Activated CD8-positive, alpha-beta T cell treated with anti-CD3 and anti-CD28 coated beads, Interleukin-2, amount 10 ng/mL, durations not matched to agents 7 days and 5 days (primary cell): ENCODE data around the gene CDYL2. TPM values are rescaled to one million over a fixed set of nuclear protein-coding genes. Genes with fewer than 3 reads are reported as not detected.

Experiments used
- ATAC-seq: fragments of 150-1000 bp; cut with Tn5 transposase; one replicate; pipeline ENCODE4 v1.10.0; 2021; ENCODE audit warnings: moderate library complexity
- CTCF ChIA-PET: fragments of 350-600 bp; sonication (Branson Sonifier 250); formaldehyde crosslinking; loops from one replicate; lab custom pipeline; 2021; ENCODE audit warnings: antibody characterized with exemption; lab: Charles Lee
- POLR2A ChIA-PET: fragments of 350-600 bp; sonication (Branson Sonifier 250); formaldehyde crosslinking; loops from one replicate; lab custom pipeline; 2021; ENCODE audit warnings: antibody characterized with exemption; lab: Charles Lee
- DNase-seq: peaks from one replicate; pipeline ENCODE4 v3.0.0-alpha.2; 2020
- H3K27ac Mint-ChIP-seq: one replicate; pipeline ENCODE4 v1.8.0; 2021; ENCODE audit warnings: mild to moderate bottlenecking, mixed read lengths
- H3K27me3 Mint-ChIP-seq: one replicate; pipeline ENCODE4 v1.8.0; 2021; ENCODE audit warnings: low read depth, mixed read lengths
- H3K36me3 Mint-ChIP-seq: one replicate; pipeline ENCODE4 v1.8.0; 2021; ENCODE audit warnings: low read depth, mixed read lengths
- H3K4me1 Mint-ChIP-seq: one replicate; pipeline ENCODE4 v1.8.0; 2021; ENCODE audit warnings: low read depth, mixed read lengths
- H3K4me3 Mint-ChIP-seq: one replicate; pipeline ENCODE4 v1.8.0; 2021; ENCODE audit warnings: mild to moderate bottlenecking, mixed read lengths
- H3K9me3 Mint-ChIP-seq: one replicate; pipeline ENCODE4 v1.8.0; 2022; ENCODE audit warnings: mixed read lengths; ENCODE audit not compliant: insufficient read depth
- total RNA-seq, 2 experiments: library from RNA; stranded (reverse); gene quantifications; one replicate each; pipeline ENCODE4 v1.2.3, GENCODE V29; 2021

Gene CDYL2
- total RNA-seq, 2 experiments from 2014 or later: 15.5 to 16.5 TPM

- Mint-ChIP-seq H3K27me3 (no peaks in the 10 kb centered on the region), H3K4me3 (no peak overlapping the region), H3K9me3 (no peaks in the 10 kb centered on the region), H3K27ac (no peak overlapping the region), H3K4me1 (peaks cover 12% of the 10 kb centered on the region), H3K36me3 (peaks cover 3% of the 10 kb centered on the region)
- ChIA-PET POLR2A (no interaction called here), CTCF (no interaction called here)
- DNase-seq (no peak), ATAC-seq (no peak)
Measured at GRCh38 chr16:80703131-80704071, 101.0 kb downstream of the CDYL2 start.

GRCh38 chr16:80702696-80703095, 101.7 kb downstream of the CDYL2 start:
- H3K4me1 Mint-ChIP-seq: peaks cover 13% of the 10 kb centered on the region
- no peak overlapping the region for H3K27ac Mint-ChIP-seq
- no peak for ATAC-seq
- H3K27me3 Mint-ChIP-seq: no peaks in the 10 kb centered on the region
- ChIA-PET CTCF (no interaction called here), POLR2A (no interaction called here)
- DNase-seq: no peak
- H3K9me3 Mint-ChIP-seq: no peaks in the 10 kb centered on the region
- H3K4me3 Mint-ChIP-seq: no peak overlapping the region
- H3K36me3 Mint-ChIP-seq: peaks cover 3% of the 10 kb centered on the region

GRCh38 chr16:80700558-80700957, 103.8 kb downstream of the CDYL2 start:
- Mint-ChIP-seq H3K27me3 (no peaks in the 10 kb centered on the region), H3K4me3 (no peak overlapping the region), H3K27ac (no peak overlapping the region), H3K4me1 (peaks cover 13% of the 10 kb centered on the region), H3K36me3 (peaks cover 6% of the 10 kb centered on the region), H3K9me3 (no peaks in the 10 kb centered on the region)
- ChIA-PET POLR2A (no interaction called here), CTCF (interaction anchor here (0.8 to 1.5 kb wide), 3 partner anchors 12 to 173 kb away, joined by 3 read pairs; no protein-coding TSS in a partner anchor)
- no peak for DNase-seq
- no peak for ATAC-seq

- H3K4me1 Mint-ChIP-seq: peaks cover 24% of the 10 kb centered on the region
- POLR2A ChIA-PET: no interaction called here
- no peak for DNase-seq
- H3K4me3 Mint-ChIP-seq: no peak overlapping the region
- ATAC-seq: no peak
- peaks cover 6% of the 10 kb centered on the region for H3K36me3 Mint-ChIP-seq
- CTCF ChIA-PET: no interaction called here
- no peaks in the 10 kb centered on the region for H3K27me3 Mint-ChIP-seq
- no peaks in the 10 kb centered on the region for H3K9me3 Mint-ChIP-seq
- H3K27ac Mint-ChIP-seq: no peak overlapping the region
Measured at GRCh38 chr16:80695020-80695419, 109.4 kb downstream of the CDYL2 start.

DNA sequence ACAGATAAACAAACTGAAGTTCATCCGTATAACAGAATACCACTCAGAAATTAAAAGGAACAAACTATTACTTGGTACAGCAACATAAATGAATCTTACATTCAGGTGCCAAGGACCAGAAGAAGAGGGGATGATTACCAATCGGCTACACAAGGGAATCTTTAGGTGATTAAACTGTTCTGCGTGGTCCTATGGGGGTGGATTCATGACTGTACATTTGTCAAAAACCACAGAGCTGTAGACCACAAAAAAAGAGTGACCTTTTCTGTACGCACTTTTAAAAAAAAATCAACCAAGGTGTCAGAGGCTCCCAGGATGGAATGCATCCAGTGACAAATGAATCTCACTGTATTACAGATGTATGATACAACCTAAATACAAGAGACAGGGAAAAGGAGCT, 110.8 kb downstream of the CDYL2 start:
- Mint-ChIP-seq H3K27ac (no peak overlapping the region), H3K4me3 (no peak overlapping the region), H3K36me3 (peaks cover 3% of the 10 kb centered on the region), H3K4me1 (peaks cover 20% of the 10 kb centered on the region), H3K27me3 (no peaks in the 10 kb centered on the region), H3K9me3 (no peaks in the 10 kb centered on the region)
- POLR2A ChIA-PET: no interaction called here
- CTCF ChIA-PET: interaction anchor here (0.7 kb wide), 1 partner anchor 159 kb away, joined by 3 read pairs; no protein-coding TSS in a partner anchor
- DNase-seq (no peak), ATAC-seq (no peak)

DNA sequence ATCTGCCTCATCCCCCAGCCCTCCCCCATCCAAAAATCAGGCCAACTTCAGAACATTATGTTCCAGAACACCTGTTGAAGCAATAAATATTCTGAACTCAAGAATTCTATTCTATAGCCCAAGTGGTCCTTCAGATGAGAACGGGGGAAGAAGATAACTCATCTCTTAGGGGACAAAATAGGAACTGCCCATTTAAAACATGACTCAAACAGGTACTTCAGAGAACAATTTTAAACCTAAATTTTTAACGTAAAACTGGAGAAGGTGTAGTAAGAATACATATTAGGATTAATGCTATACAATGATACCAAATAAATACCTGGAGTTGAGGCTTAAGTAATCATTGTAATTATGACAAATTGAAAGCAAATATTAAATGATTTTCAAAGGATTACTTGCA, 112.1 kb downstream of the CDYL2 start:
- Mint-ChIP-seq H3K27ac (no peak overlapping the region), H3K4me1 (peaks cover 18% of the 10 kb centered on the region), H3K9me3 (no peaks in the 10 kb centered on the region), H3K36me3 (peaks cover 1% of the 10 kb centered on the region), H3K27me3 (no peaks in the 10 kb centered on the region), H3K4me3 (no peak overlapping the region)
- ATAC-seq (no peak), DNase-seq (no peak)
- ChIA-PET POLR2A (no interaction called here), CTCF (no interaction called here)

DNA sequence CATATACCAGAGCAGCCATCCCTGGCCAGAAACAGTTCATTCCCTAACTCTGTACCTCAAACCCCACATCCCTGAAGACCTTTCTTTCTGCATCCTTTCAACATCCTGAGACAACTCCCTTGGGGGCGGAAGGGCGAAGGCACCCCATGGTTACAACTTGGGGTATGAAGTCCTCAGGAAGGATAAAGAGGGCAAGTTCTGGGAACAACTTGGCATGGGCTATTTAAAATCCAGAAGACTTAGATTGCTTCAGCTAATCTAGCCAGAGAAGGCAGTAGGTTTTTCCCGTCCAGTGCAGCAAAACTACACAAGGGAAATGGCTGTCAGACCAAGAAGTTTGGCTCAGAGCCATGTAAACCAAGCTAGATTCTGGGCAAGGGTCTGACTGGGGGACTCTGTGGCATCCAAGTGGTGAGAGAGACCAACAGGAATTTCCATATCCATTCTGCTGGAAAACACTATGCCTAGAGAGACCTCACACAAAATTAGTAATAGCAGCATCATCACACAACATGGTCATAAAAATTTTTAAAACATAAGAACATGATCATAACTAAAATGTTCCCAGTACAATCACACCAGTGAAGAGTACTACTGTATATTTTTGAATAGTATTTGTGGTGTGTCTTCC, 113.2 kb downstream of the CDYL2 start:
- no peak for DNase-seq
- no peak overlapping the region for H3K27ac Mint-ChIP-seq
- no peak for ATAC-seq
- H3K36me3 Mint-ChIP-seq: no peaks in the 10 kb centered on the region
- no peaks in the 10 kb centered on the region for H3K27me3 Mint-ChIP-seq
- no peaks in the 10 kb centered on the region for H3K9me3 Mint-ChIP-seq
- H3K4me3 Mint-ChIP-seq: no peak overlapping the region
- CTCF ChIA-PET: no interaction called here
- POLR2A ChIA-PET: no interaction called here
- peaks cover 18% of the 10 kb centered on the region for H3K4me1 Mint-ChIP-seq

GRCh38 chr16:80689487-80689886, 114.9 kb downstream of the CDYL2 start:
- no peak for ATAC-seq

GRCh38 chr16:80687606-80688005, 116.8 kb downstream of the CDYL2 start:
- POLR2A ChIA-PET: no interaction called here

More at GRCh38 chr16:80689487-80689886, 114.9 kb downstream of the CDYL2 start:
- POLR2A ChIA-PET: no interaction called here
- Mint-ChIP-seq H3K4me1 (peaks cover 15% of the 10 kb centered on the region), H3K9me3 (no peaks in the 10 kb centered on the region), H3K27me3 (no peaks in the 10 kb centered on the region), H3K27ac (no peak overlapping the region), H3K4me3 (no peak overlapping the region), H3K36me3 (no peaks in the 10 kb centered on the region)
- CTCF ChIA-PET: interaction anchor here (1.1 to 2.0 kb wide), 3 partner anchors 10 to 163 kb away, joined by 3 to 9 read pairs (median 3); no protein-coding TSS in a partner anchor
- DNase-seq: no peak

DNA sequence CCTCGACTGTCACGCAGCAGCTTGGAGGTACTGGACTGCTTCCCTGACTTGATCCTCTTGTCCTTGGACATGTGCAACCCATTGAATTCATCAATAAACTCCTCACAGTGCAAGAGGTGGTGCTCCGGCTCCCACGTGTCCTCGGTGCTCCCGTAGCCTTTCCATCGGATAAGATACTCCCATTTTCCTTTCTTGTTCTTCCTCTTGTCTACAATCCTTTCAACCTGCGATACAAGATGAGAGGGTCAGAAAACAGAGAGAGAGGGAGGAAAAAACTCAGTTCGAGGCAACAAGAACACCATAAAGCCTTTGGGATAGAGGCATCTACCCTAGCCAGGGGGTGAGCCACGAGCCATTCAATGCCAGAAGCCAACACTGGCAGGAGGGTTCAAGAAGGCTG, 119.5 kb downstream of the CDYL2 start:
- H3K4me3 Mint-ChIP-seq: no peak overlapping the region
- peaks cover 3% of the 10 kb centered on the region for H3K36me3 Mint-ChIP-seq
- no peak overlapping the region for H3K27ac Mint-ChIP-seq
- H3K9me3 Mint-ChIP-seq: peaks cover 2% of the 10 kb centered on the region
- ATAC-seq (no peak), DNase-seq (no peak)
- POLR2A ChIA-PET: no interaction called here
- CTCF ChIA-PET: no interaction called here
- H3K27me3 Mint-ChIP-seq: no peaks in the 10 kb centered on the region
- H3K4me1 Mint-ChIP-seq: no peaks in the 10 kb centered on the region

More at GRCh38 chr16:80687606-80688005, 116.8 kb downstream of the CDYL2 start:
- no peaks in the 10 kb centered on the region for H3K9me3 Mint-ChIP-seq
- no peaks in the 10 kb centered on the region for H3K27me3 Mint-ChIP-seq
- peaks cover 1% of the 10 kb centered on the region for H3K36me3 Mint-ChIP-seq
- H3K27ac Mint-ChIP-seq: no peak overlapping the region
- ATAC-seq (no peak), DNase-seq (no peak)
- H3K4me3 Mint-ChIP-seq: no peak overlapping the region
- peaks cover 3% of the 10 kb centered on the region for H3K4me1 Mint-ChIP-seq
- CTCF ChIA-PET: interaction anchor here (2.0 kb wide), 1 partner anchor 161 kb away, joined by 9 read pairs; no protein-coding TSS in a partner anchor

- Mint-ChIP-seq H3K4me1 (no peaks in the 10 kb centered on the region), H3K9me3 (peaks cover 9% of the 10 kb centered on the region), H3K27ac (no peak overlapping the region), H3K4me3 (no peak overlapping the region), H3K36me3 (peaks cover 9% of the 10 kb centered on the region), H3K27me3 (no peaks in the 10 kb centered on the region)
- ChIA-PET POLR2A (no interaction called here), CTCF (interaction anchor here (0.5 kb wide), 1 partner anchor 136 kb away, joined by 4 read pairs; no protein-coding TSS in a partner anchor)
- ATAC-seq (no peak), DNase-seq (no peak)
Measured at GRCh38 chr16:80684136-80684765, 120.1 kb downstream of the CDYL2 start.
